Endothelial cell of umbilical vein (primary cell): ENCODE measurements around the gene CAP2. TPM values are rescaled to one million over a fixed set of nuclear protein-coding genes. Genes with fewer than 3 reads are reported as not detected.

Experiments used
- BruUV-seq: library from RNA; stranded (reverse); fragments of 400-500 nt; replicated peaks from 2 replicates; lab custom pipeline; 2021; lab: Mats Ljungman, UMichigan
- CTCF ChIA-PET: fragments of 300-600, 350-600 bp; sonication (Branson Sonifier 250); formaldehyde crosslinking; loops from one replicate; lab custom pipeline; 2021; ENCODE audit warnings: antibody characterized with exemption, inconsistent platforms; lab: Charles Lee
- POLR2A ChIA-PET: fragments of 300-600, 350-600 bp; sonication (Branson Sonifier 250); formaldehyde crosslinking; loops from one replicate; lab custom pipeline; 2021; ENCODE audit warnings: antibody characterized with exemption, inconsistent platforms; lab: Charles Lee
- DNase-seq: peaks from one replicate; pipeline ENCODE4 v3.0.0-alpha.2; 2011; ENCODE audit warnings: low read depth, low spot score
- FAIRE-seq: peaks from 2 replicates; lab custom pipeline; 2011; peaks lifted over from hg19 to GRCh38; lab: Jason Lieb, UNC
- H2AFZ ChIP-seq: 2 replicates; pipeline ENCODE4 v1.6.0; 2012; ENCODE audit warnings: low read depth, low read length, control low read depth, inconsistent platforms
- H3K27ac ChIP-seq: 2 replicates; pipeline ENCODE4 v1.5.1; 2011; ENCODE audit warnings: low read depth, mild to moderate bottlenecking, control low read depth, low read length, moderate library complexity; ENCODE audit not compliant: insufficient read depth
- H3K27me3 ChIP-seq, 2 experiments: 2 replicates each; pipeline versions ENCODE4 v1.6.0 to v1.6.1; 2011; ENCODE audit warnings: low read length in 2 of 2, mixed read lengths in 1 of 2; ENCODE audit not compliant: control insufficient read depth in 2 of 2, insufficient read depth in 2 of 2
- H3K36me3 ChIP-seq, 2 experiments: 2 replicates in 1 of 2; 3 replicates in 1 of 2; pipeline ENCODE4 v1.5.1; 2011; ENCODE audit warnings: low read length in 2 of 2, mild to moderate bottlenecking in 1 of 2, moderate library complexity in 1 of 2; ENCODE audit not compliant: control insufficient read depth in 2 of 2, insufficient read depth in 2 of 2; ENCODE audit errors: extremely low read depth in 1 of 2
- H3K4me1 ChIP-seq: 3 replicates; pipeline ENCODE4 v1.5.1; 2011; ENCODE audit warnings: mild to moderate bottlenecking, low read length; ENCODE audit not compliant: control insufficient read depth, insufficient read depth; ENCODE audit errors: extremely low read depth
- H3K4me2 ChIP-seq: 2 replicates; pipeline ENCODE4 v1.6.1; 2011; ENCODE audit warnings: low read length, control low read depth, mixed read lengths; ENCODE audit not compliant: insufficient read depth
- H3K4me3 ChIP-seq, 3 experiments: fragments of 200-600 bp in 1 of 3; sonication (generic), shearing (Covaris generic) in 1 of 3; replicated peaks in 1 of 3; 2 replicates each; pipeline ENCODE4 v1.5.1; 2011 to 2016; ENCODE audit warnings: control low read depth in 3 of 3, low read length in 3 of 3, mild to moderate bottlenecking in 2 of 3, inconsistent platforms in 1 of 3, low read depth in 1 of 3, moderate library complexity in 1 of 3; ENCODE audit not compliant: insufficient read depth in 1 of 3
- H3K79me2 ChIP-seq: 2 replicates; pipeline ENCODE4 v1.6.0; 2012; ENCODE audit warnings: low read length, inconsistent platforms; ENCODE audit not compliant: control insufficient read depth, insufficient read depth
- H3K9ac ChIP-seq: replicated peaks from 2 replicates; pipeline ENCODE3; 2011; ENCODE audit warnings: low read length, control low read depth; ENCODE audit not compliant: insufficient read depth; ENCODE audit errors: extremely low read depth
- H3K9me1 ChIP-seq: replicated peaks from 3 replicates; pipeline ENCODE4 v1.6.0; 2011; ENCODE audit warnings: mild to moderate bottlenecking, low read length; ENCODE audit not compliant: control insufficient read depth, insufficient read depth; ENCODE audit errors: extremely low read depth
- H3K9me3 ChIP-seq: replicated peaks from 2 replicates; pipeline ENCODE4 v1.5.1; 2012; ENCODE audit warnings: low read length, inconsistent platforms; ENCODE audit not compliant: control insufficient read depth, insufficient read depth
- H4K20me1 ChIP-seq: replicated peaks from 2 replicates; pipeline ENCODE3; 2011; ENCODE audit warnings: mild to moderate bottlenecking, low read length; ENCODE audit not compliant: control insufficient read depth, insufficient read depth; ENCODE audit errors: extremely low read depth
- CTCF ChIP-seq, 2 donors: IDR thresholded peaks; 1 replicate in 1 of 2; 2 replicates in 1 of 2; pipeline ENCODE4 v1.5.1; 2011; ENCODE audit warnings: low read length in 2 of 2, mild to moderate bottlenecking in 2 of 2, moderate library complexity in 2 of 2, control low read depth in 1 of 2, inconsistent platforms in 1 of 2, low read depth in 1 of 2; ENCODE audit not compliant: insufficient read depth in 1 of 2; ENCODE audit errors: extremely low read depth in 1 of 2
- EZH2 ChIP-seq: IDR thresholded peaks from 2 replicates; pipeline ENCODE4 v1.6.1; 2012; ENCODE audit warnings: borderline replicate concordance, low read depth, mild to moderate bottlenecking, moderate library complexity, low read length, inconsistent platforms; ENCODE audit not compliant: severe bottlenecking
- FOS ChIP-seq: IDR thresholded peaks from 2 replicates; pipeline ENCODE4 v1.6.1; 2011; ENCODE audit warnings: mild to moderate bottlenecking, low read length, moderate library complexity, borderline replicate concordance; ENCODE audit not compliant: insufficient read depth
- GATA2 ChIP-seq: IDR thresholded peaks from 2 replicates; pipeline ENCODE4 v1.7.0; 2011; ENCODE audit warnings: low read depth, mild to moderate bottlenecking, moderate library complexity, mixed read lengths, low read length; ENCODE audit not compliant: insufficient read length, insufficient read depth
- JUN ChIP-seq: IDR thresholded peaks from 2 replicates; pipeline ENCODE4 v1.6.1; 2011; ENCODE audit warnings: borderline replicate concordance, low read depth; ENCODE audit not compliant: insufficient read length, insufficient read depth
- MAX ChIP-seq: IDR thresholded peaks from 2 replicates; pipeline ENCODE4 v1.6.1; 2011; ENCODE audit not compliant: insufficient read depth, insufficient read length
- MYC ChIP-seq: IDR thresholded peaks from one replicate; pipeline ENCODE4 v1.6.1; 2011; ENCODE audit warnings: mild to moderate bottlenecking, low read depth, low read length
- POLR2A ChIP-seq: IDR thresholded peaks from 2 replicates; pipeline ENCODE4 v1.6.1; 2012; ENCODE audit warnings: low read depth, mild to moderate bottlenecking, control low read depth, low read length
- POLR2AphosphoS5 ChIP-seq: IDR thresholded peaks from 2 replicates; pipeline ENCODE4 v1.6.1; 2012; ENCODE audit warnings: low read depth, mild to moderate bottlenecking, control low read depth, low read length, moderate library complexity; ENCODE audit not compliant: insufficient read depth
- dilution Hi-C: fragments of 300-500 bp; cut with MboI; formaldehyde crosslinking; loops from one replicate; pipeline ENCODE4 v1.15.0; 2019; ENCODE audit warnings: low sequenced_read_pairs; ENCODE audit not compliant: extremely low pct_ligation_motif_present
- intact Hi-C: fragments of 100-400 bp; cut with micrococcal nuclease; formaldehyde crosslinking; loops from one replicate; pipeline ENCODE4 v1.10.0; 2022
- polyA plus RNA-seq, 4 experiments: library from polyadenylated mRNA; depleted of rRNA in 3 of 4; stranded (reverse) in 3 of 4; unstranded in 1 of 4; fragments of >200 nt; gene quantifications; 2 replicates each; pipeline versions ENCODE4 v1.2.1 to v1.2.3, GENCODE V29; 2011 to 2012; ENCODE audit warnings: missing spikeins in 1 of 4
- total RNA-seq: library from RNA; stranded (reverse); gene quantifications from 2 replicates; pipeline ENCODE4 v1.2.3, GENCODE V29; 2021

CAP2 gene
- total and polyA plus RNA-seq, 2 donors (not counting 3 experiments of a cell fraction or from before 2014, with no cell fraction given) = 12.2 to 21.3 TPM

- FAIRE-seq (peak; percentile 4), DNase-seq (no peak)
- ChIA-PET CTCF (interaction anchor here (0.6 to 2.2 kb wide), 2 partner anchors 9 to 109 kb away, joined by 5 to 7 read pairs; no protein-coding TSS in a partner anchor), POLR2A (no interaction called here)
- Histone ChIP-seq H4K20me1 (no peaks in the 10 kb centered on the region), H3K4me1 (no peaks in the 10 kb centered on the region), H3K9me3 (no peaks in the 10 kb centered on the region), H3K4me2 (no peak overlapping the region), H3K4me3 (no peak overlapping the region), H3K36me3 (no peaks in the 10 kb centered on the region), H3K27ac (no peak overlapping the region), H3K27me3 (no peaks in the 10 kb centered on the region), H2AFZ (no peak overlapping the region), H3K79me2 (no peaks in the 10 kb centered on the region), H3K9me1 (no peaks in the 10 kb centered on the region), H3K9ac (no peak overlapping the region)
- intact Hi-C loops (no loop called here), dilution Hi-C loops (no loop called here)
- no TSS peak for BruUV-seq
- TF ChIP-seq FOS = no peak
- TF ChIP-seq MAX = no peak
- TF ChIP-seq CTCF (IDR thresholded peaks at IDR 0.05; ENCODE audit: extremely low read depth in 1 of 2, insufficient read depth in 1 of 2, low read depth in 1 of 2, low read length in 2 of 2) = no peak
- TF ChIP-seq GATA2 = no peak
- TF ChIP-seq MYC = no peak
- no peak for TF ChIP-seq EZH2
- no peak for TF ChIP-seq POLR2A
- no peak for TF ChIP-seq JUN
- TF ChIP-seq POLR2AphosphoS5 = no peak
Measured at GRCh38 chr6:17511084-17511483, 117.7 kb downstream of the CAP2 start.
